AG20443 (cell line): ENCODE data around the gene ESYT1.
A peak's percentile ranks its signal among the peaks of the same experiment; 100 is the strongest.
"Not testable (repeated sequence)": the region's sequence is repeated elsewhere in the genome, so short reads cannot be mapped to it uniquely, and the experiment has no call there.

Experiments
- DNase-seq: peaks from one replicate; pipeline ENCODE4 v3.0.0; 2012; ENCODE audit warnings: low spot score, mixed read lengths

Gene ESYT1

DNA sequence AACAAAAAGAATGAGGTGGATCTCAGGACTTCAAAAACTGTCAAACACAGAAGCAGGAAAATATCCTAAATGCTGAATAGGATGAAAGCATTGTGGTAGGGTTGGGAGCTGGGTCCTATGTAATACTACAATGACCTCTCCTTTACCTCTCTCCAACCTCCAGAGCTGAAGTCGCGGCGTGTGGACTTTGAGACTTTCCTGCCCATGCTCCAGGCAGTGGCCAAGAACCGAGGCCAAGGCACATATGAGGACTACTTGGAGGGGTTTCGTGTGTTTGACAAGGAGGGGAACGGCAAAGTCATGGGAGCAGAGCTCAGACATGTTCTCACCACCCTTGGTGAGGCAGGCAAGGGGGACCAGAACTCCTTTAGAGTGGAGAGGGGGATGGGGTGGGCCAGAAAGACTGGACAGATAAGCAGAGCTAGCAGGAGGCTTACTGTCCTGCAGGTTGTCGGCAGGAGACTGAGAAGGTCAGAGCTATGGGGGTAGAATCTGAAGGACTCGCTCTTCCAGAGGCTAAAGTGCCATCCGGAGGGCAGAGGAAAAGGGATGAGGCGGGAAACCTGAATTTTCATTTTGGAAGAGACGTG lies 27.3 kb downstream of the ESYT1 start:
- no peak for DNase-seq

DNA sequence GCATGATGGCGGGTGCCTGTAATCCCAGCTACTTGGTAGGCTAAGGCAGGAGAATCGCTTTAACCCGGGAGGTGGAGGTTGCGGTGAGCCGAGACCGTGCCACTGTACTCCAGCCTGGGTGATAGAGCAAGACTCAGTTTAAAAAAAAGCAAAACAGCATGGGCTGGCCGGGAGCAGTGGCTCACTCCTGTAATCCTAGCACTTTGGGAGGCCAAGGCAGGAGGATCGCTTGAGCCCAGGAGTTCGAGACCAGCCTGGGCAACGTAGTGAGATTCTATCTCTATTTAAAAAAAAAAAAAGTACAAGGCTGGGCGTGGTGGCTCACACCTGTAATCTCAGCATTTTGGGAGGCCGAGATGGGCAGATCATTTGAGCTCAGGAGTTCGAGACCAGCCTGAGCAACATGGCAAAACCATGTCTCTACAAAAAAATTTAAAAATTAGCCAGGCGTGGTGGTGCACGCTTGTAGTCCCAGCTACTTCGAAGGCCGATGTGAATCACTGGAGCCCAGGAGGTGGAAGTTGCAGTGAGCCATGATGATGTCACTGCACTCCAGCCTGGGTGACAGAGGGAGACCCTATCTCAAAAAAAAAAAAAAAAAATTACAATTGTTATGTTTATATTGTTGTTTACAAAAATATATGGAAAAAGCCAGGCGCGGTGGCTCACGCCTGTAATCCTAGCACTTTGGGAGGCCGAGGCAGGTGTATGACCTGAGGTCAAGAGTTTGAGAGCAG lies 28.6 kb downstream of the ESYT1 start:
- not testable (repeated sequence) for DNase-seq

DNA sequence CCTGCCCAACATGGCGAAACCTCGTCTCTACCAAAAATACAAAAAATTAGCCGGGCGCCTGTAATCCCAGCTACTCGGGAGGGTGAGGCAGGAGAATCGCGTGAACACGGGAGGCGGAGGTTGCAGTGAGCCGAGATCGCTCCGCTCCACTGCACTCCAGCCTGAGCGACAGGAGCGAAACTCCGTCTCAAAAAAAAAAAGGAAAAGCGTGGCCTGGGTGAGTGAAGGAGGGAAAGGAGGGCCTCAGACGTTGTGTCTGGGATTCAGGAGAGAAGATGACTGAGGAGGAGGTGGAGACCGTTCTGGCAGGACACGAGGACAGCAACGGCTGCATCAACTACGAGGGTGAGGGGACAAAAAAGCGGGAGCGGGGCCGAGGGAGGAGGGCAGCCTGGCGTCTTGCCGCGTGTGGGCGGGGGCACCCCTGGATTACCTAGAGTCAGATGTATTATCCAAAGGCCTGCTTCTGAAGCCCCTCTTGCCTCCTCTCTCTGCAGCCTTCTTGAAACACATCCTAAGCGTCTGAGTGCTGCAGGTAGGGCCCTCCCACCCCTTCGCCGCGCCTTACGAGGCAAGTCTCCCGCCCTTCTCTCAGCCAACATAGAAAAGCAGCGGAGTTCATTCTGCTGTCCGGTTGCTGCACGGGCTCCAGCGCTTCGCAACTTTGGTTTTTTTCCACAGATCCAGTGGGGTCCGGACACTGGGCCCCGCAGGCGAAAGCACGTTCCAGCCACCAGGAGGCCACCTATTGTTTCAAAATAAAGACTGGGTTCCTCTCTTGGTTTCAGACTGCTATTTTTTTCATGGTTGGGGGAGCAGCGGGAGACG lies 29.3 kb downstream of the ESYT1 start:
- peak; percentile 78 for DNase-seq

DNA sequence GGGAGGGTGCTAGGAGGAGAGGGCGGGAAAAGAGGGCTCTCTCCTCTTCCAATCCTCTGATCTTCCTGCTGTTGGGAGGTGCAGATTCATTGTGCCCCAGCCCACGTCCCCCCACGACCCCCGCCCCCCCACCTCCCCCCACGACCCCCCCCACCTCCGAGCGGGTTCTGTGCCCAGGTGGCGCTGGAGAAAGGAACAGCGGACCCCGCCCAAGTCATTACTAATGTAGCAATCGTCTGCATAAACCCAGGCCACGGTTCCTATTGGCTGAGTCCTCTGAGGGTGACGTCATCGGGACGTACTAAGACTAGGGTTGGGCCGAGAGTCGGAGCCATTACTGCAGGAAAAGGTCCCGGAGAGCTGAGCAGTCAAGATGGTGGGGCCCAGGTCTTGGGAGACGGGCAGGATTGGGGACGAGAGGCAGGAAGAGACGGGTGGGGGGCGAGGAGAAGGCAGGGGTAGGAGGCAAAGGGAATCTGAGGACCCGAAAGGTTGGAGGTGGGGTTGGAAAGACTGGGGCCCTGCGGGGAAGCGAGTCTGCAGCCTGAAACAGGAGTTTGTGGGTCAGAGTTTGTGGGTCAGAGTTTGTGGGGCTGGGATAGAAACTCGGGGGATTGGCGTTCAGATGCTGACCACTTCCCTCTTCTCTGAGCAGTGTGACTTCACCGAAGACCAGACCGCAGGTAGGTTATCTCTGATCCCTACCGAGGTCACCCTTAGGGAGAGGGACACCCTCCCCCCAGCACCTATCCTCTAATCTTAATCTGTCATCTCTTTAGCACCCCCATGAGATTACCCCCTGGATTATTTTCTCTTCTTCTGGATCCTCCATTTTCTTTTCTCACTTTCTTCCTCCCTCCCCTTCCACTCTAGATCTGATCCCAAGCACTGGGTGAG lies 30.2 kb downstream of the ESYT1 start, which contains the start of gene MYL6:
TSS of gene MYL6 (plus strand) at position 331 of the 897 bp plus-strand sequence. CDS start at position 374, 43 bp downstream.
- DNase-seq: peak; percentile 94

DNA sequence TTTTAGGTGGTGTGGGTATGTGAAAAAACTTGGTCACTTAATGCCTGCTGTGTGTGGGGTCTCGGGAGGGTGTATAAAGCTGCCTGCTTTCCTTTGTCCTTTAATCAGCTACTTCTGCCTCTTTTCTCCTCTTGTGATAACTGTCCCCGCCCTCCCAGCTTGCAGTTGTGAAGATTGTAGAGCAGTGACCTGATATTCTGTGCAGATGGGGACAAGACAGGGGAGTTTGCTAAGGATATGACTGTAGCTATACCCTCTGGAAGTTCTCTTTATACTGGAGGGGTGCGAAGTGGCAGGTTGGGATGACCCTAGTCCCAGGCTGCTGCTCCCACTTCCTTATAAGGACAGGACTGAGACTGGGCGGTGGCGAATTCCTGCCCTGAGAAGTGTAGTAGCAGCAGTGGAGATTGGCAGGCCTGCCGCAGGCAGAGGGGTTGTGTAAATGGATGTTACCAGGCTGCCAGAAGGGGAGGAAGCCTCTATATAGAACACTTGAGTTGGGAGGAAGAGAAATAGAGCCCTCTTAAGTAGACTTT lies 30.9 kb downstream of the ESYT1 start:
- peak; percentile 78 for DNase-seq

DNA sequence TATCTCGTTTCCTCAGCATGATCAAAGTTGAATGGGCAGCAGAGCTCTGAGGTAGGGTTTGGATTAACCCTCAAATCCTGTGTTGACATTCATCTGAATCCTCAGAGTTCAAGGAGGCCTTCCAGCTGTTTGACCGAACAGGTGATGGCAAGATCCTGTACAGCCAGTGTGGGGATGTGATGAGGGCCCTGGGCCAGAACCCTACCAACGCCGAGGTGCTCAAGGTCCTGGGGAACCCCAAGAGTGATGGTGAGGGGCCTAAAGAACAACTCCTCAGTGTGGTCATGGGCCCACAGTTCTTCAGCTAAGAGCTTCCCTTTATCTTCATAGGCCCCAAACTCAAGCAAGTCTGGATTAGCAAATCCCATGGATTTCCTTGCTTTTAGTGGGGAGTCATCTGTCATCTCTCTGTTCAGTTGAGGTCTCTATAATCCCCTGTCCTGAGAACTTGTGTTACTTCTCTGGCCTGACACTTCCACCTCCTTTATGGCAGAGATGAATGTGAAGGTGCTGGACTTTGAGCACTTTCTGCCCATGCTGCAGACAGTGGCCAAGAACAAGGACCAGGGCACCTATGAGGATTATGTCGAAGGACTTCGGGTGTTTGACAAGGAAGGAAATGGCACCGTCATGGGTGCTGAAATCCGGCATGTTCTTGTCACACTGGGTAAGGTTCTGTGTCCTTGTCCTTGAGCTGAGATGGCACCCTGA lies 31.6 kb downstream of the ESYT1 start:
- no peak for DNase-seq

DNA sequence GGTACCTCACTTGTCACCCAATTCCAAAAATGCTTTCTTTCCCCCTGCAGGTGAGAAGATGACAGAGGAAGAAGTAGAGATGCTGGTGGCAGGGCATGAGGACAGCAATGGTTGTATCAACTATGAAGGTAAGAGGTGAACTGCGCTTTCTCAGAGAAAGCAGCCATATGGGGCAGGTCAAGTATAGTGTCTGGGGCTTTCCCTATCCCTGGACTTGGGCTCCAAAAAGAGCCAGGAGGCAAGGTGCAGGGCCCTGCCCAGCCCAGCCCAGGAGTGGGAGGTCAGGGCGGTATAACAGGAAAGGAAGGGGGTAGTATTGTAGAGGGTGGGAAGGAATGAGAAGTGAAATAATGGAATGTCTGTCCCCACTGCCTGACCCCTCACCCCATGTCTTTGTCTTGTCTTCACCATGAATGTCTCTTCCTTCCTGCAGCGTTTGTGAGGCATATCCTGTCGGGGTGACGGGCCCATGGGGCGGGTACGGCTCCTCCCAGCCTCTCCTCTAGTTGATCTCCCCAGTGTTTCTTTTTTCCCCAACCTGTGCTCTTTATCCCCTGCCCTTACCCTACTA lies 32.2 kb downstream of the ESYT1 start:
- peak; percentile 30 for DNase-seq

DNA sequence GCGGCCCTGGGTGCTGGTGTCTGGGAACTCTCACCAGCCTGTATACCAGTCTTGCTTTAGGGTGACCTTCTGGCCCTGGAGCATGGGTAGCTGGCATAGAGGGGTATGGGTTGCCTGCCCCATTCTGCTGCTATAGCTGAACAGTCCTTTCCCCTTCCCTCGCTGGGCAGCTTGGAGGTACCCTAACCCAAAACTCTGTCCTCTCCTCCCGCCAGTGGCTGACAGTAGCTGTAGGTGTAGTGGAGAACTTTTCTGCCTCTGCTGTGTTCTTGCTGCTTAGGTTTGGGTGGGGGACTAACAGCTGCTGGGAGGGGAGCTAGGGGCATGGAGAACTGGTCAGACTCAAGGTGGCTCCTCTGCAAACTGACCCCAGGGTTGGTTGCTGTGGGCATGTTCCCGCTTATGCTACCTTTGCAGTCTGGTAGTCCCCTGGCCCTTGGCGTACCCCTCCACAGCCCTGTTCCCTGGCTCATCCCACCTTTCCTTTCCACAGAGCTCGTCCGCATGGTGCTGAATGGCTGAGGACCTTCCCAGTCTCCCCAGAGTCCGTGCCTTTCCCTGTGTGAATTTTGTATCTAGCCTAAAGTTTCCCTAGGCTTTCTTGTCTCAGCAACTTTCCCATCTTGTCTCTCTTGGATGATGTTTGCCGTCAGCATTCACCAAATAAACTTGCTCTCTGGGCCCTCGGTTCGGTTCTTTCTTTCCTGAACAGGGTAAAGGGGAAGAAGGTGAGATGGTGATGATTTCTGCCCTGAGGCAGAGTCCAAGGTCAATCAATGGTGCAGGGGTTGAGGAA lies 33.0 kb downstream of the ESYT1 start:
- no peak for DNase-seq

DNA sequence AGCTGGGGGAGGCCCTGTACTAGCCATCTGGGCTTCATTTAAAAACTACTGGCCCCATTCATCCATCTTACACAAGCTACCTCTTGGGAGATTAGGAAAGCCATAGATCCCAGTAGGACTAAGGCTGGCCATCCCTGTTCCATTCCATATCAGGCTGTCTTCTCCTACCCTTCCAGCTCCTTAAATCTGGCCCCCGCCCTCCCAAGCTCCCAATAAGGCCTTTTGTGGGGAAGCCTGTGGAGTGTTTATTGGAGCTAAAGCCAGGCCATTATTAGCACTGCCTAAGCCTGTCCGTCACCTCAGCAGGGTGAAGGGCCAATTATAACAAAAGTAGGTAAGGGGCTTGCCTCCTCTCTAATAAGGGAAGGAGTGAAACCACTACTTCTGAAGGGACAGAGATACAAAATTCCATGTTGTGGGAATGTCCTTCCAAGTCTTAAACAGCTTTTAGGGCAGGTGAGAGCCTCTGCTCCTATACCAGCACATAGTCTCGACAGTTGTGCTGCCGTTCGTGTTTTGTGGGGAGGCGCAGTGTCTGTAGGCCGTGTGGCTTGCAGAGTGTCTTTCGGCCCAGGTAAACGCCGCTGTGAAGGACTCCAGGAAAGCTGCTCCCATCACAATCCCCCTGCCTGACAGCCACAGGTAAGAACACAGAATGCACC lies 33.8 kb downstream of the ESYT1 start:
- DNase-seq: no peak

DNA sequence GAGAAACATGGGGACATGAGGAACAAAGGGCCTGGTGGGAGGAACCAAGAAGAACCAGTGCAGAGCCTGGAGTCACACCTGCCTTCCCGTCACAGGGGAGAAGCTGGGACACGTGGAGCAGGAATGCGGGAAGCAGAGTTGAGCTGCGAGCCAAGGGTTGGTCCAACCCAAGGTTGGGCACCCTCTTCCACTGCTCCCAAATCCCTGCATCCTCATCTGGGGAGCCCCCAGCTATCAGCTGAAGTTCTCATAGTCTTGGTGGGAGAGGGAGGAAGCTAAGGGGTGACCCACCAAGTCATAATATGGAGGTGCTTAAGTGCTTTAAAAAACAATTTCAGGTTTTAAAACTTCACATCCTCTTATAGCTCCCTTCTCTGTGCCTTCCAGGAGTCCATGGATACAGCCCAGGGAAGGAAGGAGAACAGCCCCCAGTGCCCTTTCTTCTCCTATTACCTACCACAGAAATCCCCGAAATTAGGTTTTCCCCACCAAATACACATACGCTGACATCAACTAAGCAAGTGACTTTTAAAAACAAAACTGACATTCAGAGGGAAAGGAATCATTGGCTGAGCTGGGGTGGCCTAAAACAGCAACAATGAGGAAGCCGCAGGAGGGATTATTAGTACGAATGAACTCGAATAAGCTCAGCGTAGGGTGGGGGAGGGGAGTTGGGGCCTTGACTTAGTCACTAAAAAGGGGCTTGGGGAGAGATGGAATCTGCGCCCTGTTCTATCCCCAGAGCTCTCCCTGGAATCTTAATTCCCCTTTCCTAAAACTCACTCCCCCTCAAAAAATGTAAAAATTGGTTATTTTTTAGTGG lies 34.6 kb downstream of the ESYT1 start:
- DNase-seq: no peak

DNA sequence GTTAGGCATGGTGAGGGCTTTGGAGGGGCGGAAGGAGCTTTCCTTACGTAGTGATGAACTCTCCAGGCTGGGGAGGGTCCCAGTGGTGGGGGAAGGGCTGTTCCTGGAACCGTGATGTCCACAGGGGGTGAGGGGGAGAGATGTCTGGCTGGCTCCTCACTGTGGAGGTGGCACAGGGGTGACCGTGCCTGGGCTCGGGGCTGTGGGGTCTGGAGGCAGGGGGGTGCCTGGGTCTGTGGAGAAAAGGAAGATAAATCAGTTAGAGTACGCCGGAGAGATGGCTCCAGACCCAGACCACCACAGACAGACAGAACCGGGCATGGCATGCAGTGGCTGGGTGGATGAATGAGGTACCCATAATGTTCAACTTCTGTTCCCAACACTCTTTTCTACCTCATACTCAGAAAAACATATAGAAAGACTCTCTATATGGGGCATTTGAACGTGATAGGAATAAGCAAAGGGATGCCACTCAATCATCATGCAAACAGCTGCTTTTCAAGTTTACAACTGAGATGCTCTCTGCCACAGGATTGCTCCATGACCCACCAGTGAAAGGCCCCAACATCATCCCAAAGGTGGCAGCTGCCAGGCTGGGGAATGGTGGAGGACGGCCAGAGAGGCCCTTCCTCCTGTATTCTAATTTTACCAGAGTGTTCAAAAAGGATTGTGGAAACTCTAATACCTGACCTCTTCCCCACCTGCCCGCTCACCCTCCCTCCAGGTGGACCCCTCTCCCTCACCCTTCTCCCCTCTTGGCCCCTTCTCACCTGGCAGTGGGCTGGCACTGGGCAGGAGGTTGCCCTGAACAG lies 35.7 kb downstream of the ESYT1 start:
- DNase-seq: no peak

DNA sequence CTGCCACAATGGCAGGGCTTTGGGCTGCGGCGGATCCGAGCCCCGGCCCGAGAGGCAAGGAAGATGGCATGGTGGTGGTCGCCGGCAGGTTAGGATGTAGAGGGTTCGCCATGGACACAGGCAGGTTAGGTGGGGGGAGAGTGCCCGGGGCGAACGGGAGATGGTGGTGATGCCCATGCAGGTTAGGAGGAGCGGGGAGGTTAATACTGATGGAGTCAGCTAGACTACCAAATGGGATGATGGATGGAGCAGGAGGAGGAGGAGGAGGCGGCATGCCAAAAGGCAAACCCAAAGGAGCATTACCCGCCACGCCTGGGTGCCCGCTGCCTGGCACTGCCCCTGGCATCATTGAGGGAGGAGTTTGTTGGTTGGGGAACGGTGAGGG lies 36.3 kb downstream of the ESYT1 start:
- no peak for DNase-seq

DNA sequence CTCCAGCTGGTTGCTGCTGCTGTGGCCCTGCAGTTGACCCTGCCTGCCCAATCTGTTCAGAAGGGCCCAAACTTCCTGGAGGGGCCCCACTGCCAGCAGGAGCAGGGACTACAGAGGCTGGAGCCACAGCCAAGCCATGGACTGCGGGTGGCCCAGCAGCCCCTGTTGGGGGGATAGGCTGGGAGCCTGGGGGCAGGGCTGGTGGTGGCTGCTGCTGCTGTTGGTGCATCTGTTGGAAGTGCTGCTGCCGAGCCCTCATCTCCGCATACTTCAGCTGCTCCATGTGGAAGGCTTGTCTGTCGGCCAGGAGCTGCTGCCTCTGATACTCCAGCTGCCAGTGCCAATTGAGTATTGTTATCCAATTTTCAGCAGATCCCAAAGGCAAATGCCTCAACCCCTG lies 37.3 kb downstream of the ESYT1 start:
- DNase-seq: no peak

DNA sequence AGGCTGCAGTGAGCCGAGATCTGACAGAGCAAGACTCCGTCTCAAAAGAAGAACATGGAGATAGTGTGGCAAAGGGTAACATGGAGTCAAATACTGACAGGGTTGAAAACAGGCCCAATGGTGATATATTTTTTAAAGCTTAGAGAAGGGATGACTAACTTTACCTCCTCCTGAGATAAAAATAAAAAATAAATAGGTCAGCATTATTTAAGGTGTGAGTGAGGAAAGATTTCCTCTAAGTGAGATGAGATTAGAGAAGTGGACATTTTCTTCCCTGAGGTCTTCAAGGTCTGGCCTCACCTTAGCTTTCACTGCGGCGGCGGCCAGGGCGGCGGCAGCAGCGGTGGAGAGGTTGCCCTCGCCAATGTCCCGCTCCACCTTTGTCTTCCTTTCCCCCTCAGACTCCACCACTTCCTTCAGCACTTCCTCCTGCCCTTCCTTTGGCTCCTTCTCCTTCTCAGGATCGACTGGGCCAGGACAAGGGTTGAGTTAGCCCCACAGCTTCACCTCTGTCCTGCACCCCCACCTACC lies 41.2 kb downstream of the ESYT1 start:
- no peak for DNase-seq

DNA sequence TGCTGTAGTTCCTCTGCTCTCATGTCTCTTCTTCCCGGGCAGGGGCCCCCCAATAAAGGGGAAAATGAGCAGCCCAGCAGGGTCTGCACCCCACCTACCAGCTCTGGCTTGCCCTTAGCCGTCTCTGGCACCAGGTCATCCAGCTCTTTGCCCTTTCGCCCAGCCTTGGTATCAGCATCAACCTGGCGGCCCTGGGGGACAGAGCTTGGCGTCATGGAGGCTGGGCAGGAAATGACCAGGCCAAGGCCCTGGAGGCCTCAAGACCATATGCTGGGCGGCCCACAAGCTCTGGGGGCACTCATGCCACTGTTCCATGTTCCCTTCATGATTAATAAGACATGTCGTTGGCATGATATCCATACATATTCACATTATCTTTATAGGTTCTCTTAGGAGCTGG lies 44.8 kb downstream of the ESYT1 start:
- no peak for DNase-seq

DNA sequence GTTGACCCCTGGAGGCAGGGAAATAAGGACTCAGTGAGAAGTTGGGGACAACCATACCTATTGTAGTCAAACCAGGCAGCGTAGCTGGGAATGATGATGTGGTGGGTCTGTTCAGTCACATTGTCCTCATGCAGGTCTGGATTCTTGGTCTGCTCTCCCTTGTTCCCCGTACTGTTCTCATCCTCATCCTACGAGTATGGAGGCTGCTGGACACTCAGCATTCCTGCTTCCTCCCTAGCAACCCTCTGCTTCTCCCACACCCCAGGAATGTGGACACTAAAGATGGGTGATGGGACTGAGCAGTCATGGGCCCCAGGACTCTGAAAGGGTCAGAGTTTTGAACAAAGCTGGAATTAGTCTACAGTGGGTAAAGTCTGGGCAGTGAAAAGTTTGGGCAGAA lies 50.3 kb downstream of the ESYT1 start:
- no peak for DNase-seq

DNA sequence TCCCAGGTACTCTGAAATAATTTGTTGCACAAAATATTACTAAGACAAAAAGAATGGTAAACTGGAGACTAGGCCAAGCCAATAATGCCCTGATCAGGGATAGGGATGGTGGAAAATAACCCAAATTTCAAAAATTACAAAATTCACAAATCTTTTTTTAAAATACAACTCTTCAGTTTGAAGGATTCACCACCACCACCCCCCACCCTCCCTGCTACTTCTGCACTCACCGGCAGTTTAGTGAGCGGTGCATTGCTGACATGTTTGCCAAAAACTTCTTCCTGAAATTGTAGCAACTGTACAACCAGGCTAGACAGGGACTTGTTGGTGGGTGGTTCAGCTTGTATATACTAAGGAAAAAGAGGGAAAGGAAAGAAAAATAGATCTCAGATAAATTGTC lies 58.9 kb downstream of the ESYT1 start:
- DNase-seq: no peak
